GM12872 (cell line): ENCODE measurements around the gene NACC2.

Experiments
- TF ChIP-seq, protein P1 (sequence below): IDR thresholded peaks from 3 replicates; pipeline ENCODE4 v1.5.1; 2011; ENCODE audit warnings: low read depth, mild to moderate bottlenecking, low read length, moderate library complexity; ENCODE audit not compliant: insufficient read depth

Gene NACC2

DNA sequence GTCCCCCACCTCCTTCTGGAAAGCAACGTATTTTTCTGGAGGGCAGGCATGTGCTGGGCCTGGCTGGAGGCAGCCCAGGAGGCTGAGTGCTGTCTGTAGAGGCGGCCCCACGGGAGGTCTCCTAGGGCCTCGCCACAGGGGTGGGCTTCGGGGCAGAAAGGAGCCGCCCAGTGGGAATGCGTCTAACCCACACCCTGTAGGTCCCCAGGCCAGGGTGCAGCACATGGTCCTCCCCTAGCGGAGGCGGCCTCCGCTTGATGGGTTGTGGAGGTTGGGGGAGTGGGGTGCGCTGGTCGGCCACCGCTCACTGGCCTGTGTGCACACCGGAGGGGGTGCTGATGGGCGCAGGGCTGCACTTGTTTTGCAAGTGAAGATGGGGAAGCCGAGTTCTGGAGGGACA lies 85.6 kb downstream of the NACC2 start:
- TF ChIP-seq, protein P1, sequence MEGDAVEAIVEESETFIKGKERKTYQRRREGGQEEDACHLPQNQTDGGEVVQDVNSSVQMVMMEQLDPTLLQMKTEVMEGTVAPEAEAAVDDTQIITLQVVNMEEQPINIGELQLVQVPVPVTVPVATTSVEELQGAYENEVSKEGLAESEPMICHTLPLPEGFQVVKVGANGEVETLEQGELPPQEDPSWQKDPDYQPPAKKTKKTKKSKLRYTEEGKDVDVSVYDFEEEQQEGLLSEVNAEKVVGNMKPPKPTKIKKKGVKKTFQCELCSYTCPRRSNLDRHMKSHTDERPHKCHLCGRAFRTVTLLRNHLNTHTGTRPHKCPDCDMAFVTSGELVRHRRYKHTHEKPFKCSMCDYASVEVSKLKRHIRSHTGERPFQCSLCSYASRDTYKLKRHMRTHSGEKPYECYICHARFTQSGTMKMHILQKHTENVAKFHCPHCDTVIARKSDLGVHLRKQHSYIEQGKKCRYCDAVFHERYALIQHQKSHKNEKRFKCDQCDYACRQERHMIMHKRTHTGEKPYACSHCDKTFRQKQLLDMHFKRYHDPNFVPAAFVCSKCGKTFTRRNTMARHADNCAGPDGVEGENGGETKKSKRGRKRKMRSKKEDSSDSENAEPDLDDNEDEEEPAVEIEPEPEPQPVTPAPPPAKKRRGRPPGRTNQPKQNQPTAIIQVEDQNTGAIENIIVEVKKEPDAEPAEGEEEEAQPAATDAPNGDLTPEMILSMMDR: no peak

DNA sequence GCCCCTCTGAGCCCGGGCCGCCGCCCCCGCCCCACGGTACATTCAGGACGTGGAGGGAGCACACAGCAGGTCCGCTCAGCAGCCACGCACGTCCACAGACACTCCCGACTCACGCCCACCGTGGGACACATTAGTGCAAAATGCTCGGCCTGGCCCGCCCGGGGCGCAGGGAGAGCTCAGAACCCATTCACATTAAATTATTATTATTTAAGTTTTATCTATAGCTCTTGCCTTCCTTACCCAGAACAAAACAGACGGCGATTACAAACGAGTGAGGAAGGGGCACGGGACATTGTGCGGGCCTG lies 86.4 kb downstream of the NACC2 start:
- TF ChIP-seq, protein P1: no peak

DNA sequence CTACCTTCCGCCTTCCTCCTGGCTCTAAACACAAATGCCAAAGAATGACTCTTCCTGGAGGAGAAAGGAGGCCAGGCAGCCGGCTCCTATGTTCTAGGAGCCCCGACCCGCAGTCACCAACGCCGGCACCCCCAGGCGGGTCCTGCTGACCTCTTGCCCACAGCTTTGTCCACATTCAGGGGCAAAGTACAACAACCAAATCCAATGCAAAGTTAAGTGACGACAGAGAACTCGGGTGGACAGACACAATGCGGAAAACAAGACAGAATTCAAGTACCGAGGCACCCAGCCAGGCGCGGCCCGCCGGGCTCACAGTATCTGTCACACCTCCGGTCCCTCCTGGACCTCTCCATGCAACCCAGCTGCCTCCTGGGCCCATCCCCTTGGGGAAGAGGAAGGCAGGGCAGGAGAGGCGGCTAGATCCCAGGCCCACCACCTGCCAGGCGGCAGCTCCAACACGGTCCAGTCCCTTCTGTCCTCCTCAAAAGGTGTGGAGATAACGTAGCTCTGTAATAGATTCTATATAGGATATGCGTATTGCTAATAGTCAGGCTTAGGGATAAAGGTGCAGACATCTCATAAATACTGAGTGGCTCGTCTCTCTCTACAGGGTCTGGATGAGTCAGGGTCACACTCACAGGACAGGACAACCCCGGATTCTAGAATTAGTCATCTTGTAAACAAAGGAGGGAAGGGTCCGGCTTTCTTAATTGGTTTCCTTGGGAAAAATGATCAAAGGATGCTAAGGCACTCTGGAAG lies 87.0 kb downstream of the NACC2 start:
- TF ChIP-seq, protein P1: no peak

DNA sequence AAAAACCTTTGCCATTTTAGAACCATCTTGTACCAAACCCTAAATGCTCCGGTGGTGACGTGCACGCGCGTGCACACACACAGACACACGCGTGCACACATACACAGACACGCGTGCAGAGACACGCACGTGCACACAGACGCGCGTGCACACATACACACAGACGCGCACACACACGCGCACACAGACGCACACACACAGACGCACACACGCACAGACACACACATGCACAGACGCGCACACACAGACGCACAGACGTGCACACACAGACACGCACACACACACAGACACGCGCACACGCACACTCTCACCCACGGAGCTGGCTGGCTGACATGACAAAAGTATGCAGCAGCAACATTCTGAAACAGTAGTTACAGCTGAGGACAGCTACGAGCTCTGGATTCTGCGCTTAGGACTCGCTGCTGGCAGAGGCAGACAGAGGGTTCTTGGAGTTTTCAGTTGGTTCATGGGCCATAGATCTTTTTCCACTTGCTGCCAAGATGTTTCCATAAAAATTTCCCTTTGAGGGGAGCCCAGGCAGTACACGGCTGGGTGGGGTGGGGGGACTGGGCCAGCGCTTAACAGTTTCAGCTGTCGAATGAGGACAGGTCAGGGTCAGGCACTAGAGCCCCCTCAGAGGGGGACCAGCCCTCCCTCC lies 87.7 kb downstream of the NACC2 start:
- TF ChIP-seq, protein P1: no peak

DNA sequence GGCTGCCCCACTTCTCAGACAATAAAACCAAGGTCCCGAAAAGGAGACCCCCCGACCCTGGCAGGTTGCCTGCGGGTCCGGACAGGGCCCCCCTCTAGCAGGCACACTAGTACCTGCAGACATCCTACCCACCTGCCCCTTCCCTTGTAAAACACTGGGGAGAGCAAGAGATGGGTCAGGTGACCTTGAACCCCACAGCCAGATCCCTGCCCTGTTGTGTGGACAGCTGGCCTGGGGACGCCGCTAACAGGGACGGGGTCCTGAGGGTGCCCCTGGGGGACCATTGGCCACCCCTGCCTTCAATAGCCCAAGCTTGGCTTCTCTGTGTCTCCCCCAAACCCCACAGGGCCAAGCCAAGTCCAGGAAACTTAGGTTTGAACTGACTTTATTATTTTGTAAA lies 88.9 kb downstream of the NACC2 start:
- TF ChIP-seq, protein P1: no peak

DNA sequence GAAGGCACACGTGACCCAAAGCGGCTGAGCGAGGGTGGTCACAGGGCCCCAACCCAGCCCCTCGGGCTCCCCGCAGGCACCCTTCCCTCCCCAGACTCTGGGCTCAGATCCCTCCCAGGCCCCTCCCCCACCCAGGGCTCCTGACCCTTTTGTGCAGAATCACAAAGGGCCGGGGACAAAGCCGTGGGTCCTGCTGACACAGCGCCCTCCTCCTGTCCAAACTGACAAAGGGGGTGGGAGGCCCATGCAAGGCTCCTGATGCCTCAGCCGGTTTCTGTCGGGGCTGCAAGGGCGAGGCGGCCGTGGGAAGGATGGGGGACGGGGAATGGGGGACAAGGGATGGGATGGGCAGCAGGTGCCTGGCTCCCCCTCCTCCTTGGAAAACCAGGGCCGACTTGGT lies 90.4 kb downstream of the NACC2 start:
- TF ChIP-seq, protein P1: no peak

DNA sequence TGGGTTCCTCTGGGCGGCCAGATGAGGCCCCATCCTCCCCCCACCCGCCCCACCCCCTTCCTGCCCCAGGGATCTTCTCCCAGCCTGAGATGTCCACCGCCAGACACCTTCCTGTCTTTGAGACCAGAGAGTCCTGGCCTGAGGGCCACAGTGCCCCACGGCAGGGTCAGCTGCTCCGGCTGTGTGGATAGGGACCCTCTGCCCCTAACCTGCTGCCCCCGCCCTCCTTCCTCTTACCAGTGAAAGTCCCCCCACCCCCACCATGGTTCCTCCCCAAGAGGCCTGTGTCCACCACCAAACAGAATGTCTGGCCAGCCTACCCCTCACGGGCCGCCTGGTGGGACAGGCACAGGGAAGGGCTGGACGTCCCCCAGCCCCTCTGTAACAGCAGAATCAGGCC lies 90.9 kb downstream of the NACC2 start:
- TF ChIP-seq, protein P1: no peak
